ENCODE measurements around the gene WNK2. TPM values are rescaled to one million over a fixed set of nuclear protein-coding genes. Genes with fewer than 3 reads are reported as not detected.
A peak's percentile ranks its signal among the peaks of the same experiment; 100 is the strongest.

WNK2 gene
- total RNA-seq, 3 donors from 2014 or later, result 2.7 to 3.3 (median 3.0) TPM

DNA sequence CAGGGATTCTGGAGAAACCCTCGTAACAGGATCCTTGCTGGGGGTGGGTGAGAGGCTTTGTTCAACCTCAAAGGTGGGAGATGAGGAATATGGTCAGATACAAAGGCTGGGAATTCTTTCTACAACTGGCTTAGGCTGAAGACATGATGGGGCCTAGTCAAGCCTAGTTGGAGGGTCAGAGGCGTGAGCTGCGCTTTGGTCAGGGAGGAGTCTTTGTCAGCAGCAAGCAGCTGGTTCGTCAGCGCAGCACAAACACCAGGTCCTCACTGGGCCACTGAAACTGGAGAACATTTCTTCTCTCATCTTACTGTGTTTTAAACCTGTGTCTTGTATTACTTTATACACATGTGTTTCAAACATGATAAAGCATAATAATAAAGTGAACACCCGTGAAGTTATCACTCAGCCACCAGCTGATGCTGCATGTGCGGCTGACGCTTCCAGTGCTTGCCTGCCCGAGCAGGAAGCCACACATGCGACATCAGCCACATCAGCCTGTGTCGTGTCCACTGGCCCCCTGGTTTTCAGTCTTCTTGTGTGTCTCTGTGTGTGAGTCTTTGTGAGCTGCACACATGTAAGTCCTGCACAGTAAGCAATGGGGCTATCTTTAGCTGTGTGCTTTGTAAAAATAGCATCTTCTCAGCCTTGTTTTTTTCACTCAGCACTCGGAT lies 81.5 kb downstream of the WNK2 start:
- Mint-ChIP-seq H3K9me3 (no peaks in the 10 kb centered on the region), H3K36me3 (ENCODE audit: insufficient read depth) (no peaks in the 10 kb centered on the region), H3K27me3 (ENCODE audit: low read depth) (peaks cover 6% of the 10 kb centered on the region), H3K4me3 (no peak overlapping the region), H3K4me1 (ENCODE audit: low read depth) (peaks cover 15% of the 10 kb centered on the region)
- DNase-seq (no peak), ATAC-seq (no peak)

DNA sequence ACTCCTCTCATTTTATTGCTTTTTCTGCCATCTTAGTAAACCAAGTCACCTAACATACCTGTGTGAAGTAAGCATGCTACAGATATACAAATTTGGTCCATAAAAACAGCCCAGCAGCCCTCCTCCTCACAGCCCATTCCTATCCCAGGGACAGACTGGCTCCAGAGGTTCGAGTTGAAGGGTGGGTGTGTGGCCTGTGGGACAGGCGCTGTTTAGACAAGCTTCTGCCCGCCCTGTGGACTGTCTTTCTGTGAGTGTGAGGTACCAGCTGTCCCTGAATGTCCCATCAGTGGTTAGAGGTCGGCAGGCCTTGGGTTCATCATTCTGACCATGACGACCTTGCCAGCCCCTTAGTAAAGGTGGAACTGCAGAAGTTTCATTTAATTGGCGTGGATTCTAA lies 82.0 kb downstream of the WNK2 start:
- Mint-ChIP-seq H3K9me3 (no peaks in the 10 kb centered on the region), H3K4me3 (no peak overlapping the region), H3K36me3 (ENCODE audit: insufficient read depth) (no peaks in the 10 kb centered on the region), H3K27me3 (ENCODE audit: low read depth) (peaks cover 6% of the 10 kb centered on the region), H3K4me1 (ENCODE audit: low read depth) (peaks cover 20% of the 10 kb centered on the region)
- ATAC-seq (no peak), DNase-seq (no peak)

DNA sequence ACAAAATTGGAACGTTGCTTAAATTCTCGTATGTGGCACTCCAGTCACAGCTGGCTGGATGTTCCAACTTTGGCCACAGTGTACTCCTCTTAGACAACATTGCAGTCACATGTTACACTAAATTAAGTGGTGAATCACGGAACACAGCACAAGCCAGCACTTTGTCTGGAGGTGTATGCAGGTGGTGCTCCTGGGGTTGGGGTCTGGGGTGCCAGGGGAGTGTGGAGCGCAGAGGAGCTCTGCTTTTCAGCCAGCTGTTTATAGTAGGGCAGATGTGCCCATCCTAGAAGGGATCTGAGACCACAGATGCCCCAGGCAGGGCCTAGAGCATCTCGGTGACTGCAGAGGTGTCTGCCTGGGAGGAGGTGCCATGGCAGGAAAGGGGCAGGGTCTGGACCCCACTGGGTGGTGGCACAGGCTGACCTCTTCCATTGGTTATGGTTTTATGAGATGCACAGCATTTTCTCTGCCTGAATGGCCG lies 82.6 kb downstream of the WNK2 start:
- DNase-seq (no peak), ATAC-seq (no peak)
- Mint-ChIP-seq H3K4me3 (no peak overlapping the region), H3K9me3 (no peaks in the 10 kb centered on the region), H3K36me3 (ENCODE audit: insufficient read depth) (no peaks in the 10 kb centered on the region), H3K4me1 (ENCODE audit: low read depth) (peaks cover 20% of the 10 kb centered on the region), H3K27me3 (ENCODE audit: low read depth) (peaks cover 6% of the 10 kb centered on the region)

DNA sequence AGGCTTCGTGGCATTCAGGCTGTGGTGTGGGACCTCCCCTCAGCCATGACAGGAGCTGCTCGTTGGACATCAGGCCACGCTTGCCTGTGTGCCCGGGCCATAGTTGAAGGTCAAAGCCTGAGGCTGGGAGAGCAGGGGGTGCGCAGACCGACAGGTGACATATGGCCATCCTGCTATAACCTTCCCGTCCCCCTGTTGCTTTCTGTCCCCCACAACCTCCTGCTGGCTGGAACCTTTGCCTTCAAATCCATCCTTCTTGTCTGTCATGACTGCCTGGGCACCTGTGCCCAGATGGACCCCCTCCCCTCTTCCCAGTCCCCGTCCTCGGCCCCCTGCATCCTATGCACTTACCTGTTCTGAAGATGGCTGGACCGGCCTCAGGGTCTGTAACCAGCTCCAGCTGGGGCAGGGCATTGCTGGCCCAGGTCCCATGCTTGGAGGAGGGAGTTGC lies 83.2 kb downstream of the WNK2 start:
- Mint-ChIP-seq H3K4me1 (ENCODE audit: low read depth) (peaks cover 20% of the 10 kb centered on the region), H3K36me3 (ENCODE audit: insufficient read depth) (no peaks in the 10 kb centered on the region), H3K9me3 (no peaks in the 10 kb centered on the region), H3K27me3 (ENCODE audit: low read depth) (peaks cover 7% of the 10 kb centered on the region), H3K4me3 (no peak overlapping the region)
- DNase-seq (no peak), ATAC-seq (no peak)

DNA sequence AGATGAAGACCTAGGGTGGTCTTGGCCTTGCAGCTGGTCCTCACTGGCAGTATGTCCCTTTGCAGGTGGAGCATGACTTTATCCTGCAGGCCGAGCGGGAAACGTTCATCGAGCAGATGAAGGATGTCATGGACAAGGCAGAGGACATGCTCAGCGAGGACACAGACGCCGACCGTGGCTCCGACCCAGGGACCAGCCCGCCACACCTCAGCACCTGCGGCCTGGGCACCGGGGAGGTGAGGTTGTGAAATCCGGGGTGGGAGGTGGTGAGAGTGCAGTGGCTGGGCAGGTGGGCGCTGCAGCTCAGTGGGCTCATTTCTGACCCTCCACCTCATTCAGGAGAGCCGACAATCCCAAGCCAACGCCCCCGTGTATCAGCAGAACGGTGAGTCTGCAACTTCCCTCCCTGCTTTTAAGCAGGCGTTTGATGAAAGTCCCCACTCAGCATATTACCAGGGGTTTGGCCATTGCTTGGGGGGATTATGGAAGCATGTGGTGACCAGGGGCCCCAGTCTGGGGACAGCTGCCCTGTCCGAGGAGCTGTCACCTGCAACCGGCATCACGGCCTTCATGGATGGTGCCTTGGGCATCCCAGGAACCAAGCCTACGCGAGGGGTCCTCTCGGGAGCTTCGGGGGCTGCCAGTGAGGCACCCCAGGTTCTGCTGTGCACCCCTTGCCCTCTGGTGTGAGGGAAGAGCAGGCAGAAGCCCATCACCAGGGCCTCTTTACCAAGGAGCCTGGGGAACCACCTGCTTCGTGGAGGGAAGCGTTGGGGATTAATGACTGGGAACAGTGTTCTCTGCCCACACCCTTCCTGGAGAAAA lies 84.0 kb downstream of the WNK2 start:
- Mint-ChIP-seq H3K36me3 (ENCODE audit: insufficient read depth) (no peaks in the 10 kb centered on the region), H3K4me3 (no peak overlapping the region), H3K4me1 (ENCODE audit: low read depth) (peaks cover 20% of the 10 kb centered on the region), H3K9me3 (no peaks in the 10 kb centered on the region), H3K27me3 (ENCODE audit: low read depth) (peaks cover 8% of the 10 kb centered on the region)
- DNase-seq (no peak), ATAC-seq (no peak)

DNA sequence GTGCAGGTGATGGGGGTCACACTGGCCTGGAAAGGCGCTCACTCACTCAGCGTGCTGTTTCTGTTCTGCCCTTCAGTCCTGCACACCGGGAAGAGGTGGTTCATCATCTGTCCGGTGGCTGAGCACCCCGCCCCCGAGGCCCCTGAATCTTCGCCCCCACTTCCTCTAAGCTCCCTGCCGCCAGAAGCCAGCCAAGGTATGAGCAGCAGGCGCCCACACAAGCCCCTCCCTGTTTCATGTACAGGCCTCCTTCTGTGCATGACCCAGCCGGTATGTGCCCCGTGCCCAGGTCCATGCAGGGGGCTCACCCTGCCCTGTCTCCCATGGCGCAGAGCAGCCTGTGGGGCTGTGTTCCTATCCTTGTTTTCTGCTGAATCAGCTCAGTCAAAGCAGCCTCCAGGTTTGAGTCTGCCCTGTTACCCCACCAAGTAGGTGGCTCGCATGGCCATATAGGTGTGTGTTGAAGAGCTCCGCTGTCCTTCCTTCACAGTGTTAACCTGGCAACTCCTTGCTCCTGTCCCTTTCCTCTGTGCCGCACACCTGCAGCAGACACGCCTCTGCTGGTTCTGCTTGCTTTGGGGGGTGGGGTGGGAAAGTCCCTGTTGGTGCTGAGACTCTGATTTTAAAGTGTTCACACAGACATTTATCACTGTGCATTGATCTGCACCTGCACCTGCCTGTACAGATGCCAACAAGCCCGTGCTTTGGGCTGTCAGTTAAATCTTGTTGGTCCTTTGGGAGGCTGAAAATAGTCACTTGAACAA lies 84.8 kb downstream of the WNK2 start:
- Mint-ChIP-seq H3K9me3 (peaks cover under 1% of the 10 kb centered on the region), H3K36me3 (ENCODE audit: insufficient read depth) (no peaks in the 10 kb centered on the region), H3K4me1 (ENCODE audit: low read depth) (peaks cover 20% of the 10 kb centered on the region), H3K27me3 (ENCODE audit: low read depth) (peaks cover 10% of the 10 kb centered on the region), H3K4me3 (peak overlapping the region; percentile 34)
- DNase-seq, result peak; percentile 22
- ATAC-seq, result peak; percentile 43 to 77

DNA sequence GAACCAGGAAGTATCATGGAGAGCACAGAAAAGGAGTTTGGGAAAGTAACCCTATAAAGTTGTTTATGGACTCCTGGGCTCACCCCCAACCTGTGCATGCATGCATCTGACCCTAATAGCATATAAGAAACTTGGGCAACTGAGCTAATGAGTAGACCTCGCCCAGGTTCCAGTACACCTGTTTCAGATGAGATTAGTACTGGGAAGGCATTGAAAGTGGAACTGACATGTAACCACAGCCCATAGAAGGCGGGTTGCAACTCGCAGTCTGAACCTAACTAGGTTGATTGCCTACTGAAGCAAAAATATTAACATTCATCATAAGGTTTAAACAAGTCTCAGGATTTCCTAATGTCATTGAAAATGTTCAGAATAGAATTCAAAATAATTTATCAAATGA lies 87.0 kb downstream of the WNK2 start:
- H3K4me3 Mint-ChIP-seq, result no peak overlapping the region
- ATAC-seq (no peak), DNase-seq (no peak)
- peaks cover 20% of the 10 kb centered on the region for H3K4me1 Mint-ChIP-seq (ENCODE audit: low read depth)
- no peaks in the 10 kb centered on the region for H3K36me3 Mint-ChIP-seq (ENCODE audit: insufficient read depth)
- peaks cover 3% of the 10 kb centered on the region for H3K9me3 Mint-ChIP-seq
- peaks cover 12% of the 10 kb centered on the region for H3K27me3 Mint-ChIP-seq (ENCODE audit: low read depth)

DNA sequence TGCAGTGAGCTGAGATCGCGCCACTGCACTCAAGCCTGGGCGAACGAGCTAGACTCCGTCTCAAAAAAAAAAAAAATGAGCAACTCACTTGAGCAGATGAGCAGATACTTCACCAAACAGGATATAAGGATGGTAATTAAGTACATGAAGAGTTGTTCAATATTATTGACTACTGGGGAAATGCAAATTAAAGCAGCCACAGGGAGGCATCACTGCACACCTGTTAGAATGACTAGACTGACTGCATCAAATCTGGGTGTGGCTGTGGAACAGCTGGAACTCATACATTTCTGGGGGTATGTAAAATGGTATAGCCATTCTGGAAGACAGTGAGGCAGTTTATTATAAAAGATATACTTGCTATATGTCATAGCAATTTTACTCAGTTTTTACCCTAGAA lies 93.0 kb downstream of the WNK2 start:
- peaks cover 29% of the 10 kb centered on the region for H3K27me3 Mint-ChIP-seq (ENCODE audit: low read depth)
- DNase-seq (no peak), ATAC-seq (no peak)
- peaks cover 3% of the 10 kb centered on the region for H3K9me3 Mint-ChIP-seq
- H3K4me3 Mint-ChIP-seq, result no peak overlapping the region
- H3K36me3 Mint-ChIP-seq (ENCODE audit: insufficient read depth), result no peaks in the 10 kb centered on the region
- no peaks in the 10 kb centered on the region for H3K4me1 Mint-ChIP-seq (ENCODE audit: low read depth)

DNA sequence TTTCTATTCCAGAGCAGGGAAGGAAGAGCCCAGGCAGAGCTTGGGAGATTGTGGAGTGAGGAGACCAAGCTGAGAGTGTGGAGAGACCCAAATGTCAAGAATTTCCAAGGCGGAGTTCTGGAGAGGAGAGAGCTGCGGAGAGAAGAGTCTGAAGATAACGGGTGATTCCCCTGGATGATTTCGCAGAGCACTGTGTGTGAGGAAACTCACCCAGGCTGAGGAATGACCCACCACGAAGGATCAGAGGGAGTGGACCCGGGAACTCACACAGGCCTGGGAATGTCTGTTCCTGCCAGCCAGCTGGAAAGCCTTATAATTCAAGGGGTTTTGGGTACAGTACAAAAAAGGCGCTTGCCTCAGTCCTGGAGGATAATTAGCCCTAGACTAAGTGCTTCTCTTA lies 94.2 kb downstream of the WNK2 start:
- no peak for ATAC-seq
- no peak overlapping the region for H3K4me3 Mint-ChIP-seq
- no peaks in the 10 kb centered on the region for H3K36me3 Mint-ChIP-seq (ENCODE audit: insufficient read depth)
- DNase-seq, result peak; percentile 3
- H3K27me3 Mint-ChIP-seq (ENCODE audit: low read depth), result peaks cover 31% of the 10 kb centered on the region
- no peaks in the 10 kb centered on the region for H3K4me1 Mint-ChIP-seq (ENCODE audit: low read depth)
- peaks cover 3% of the 10 kb centered on the region for H3K9me3 Mint-ChIP-seq

DNA sequence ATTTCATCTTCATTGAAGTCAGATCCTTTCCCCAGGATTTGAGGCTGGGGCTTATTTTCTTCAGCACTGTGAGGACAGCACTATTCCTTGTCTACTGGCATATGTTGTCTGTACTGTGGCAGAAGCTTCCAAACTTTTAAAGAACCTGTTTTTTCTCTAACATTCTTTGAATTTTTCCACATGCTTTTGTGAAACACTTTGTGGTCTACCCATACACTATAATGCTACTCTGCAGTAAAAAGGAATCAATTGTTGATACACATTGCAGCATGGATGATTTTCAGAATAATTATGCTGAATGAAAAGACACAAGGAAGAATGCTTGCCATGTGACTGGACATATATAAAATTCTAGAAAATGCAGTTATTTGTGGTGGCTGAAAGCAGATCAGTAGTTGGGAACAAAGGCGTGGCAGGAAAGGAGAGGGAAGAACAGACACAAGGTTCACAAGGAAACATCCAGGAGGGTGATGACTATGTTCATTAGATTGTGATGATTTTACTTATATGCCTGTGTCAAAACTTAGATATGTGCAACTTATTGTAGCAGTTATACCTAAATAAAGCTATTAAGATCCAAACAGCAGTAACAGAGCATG lies 96.8 kb downstream of the WNK2 start:
- H3K27me3 Mint-ChIP-seq (ENCODE audit: low read depth), result peaks cover 30% of the 10 kb centered on the region
- H3K4me3 Mint-ChIP-seq, result no peak overlapping the region
- no peaks in the 10 kb centered on the region for H3K36me3 Mint-ChIP-seq (ENCODE audit: insufficient read depth)
- ATAC-seq (no peak), DNase-seq (no peak)
- H3K9me3 Mint-ChIP-seq, result peaks cover 4% of the 10 kb centered on the region
- no peaks in the 10 kb centered on the region for H3K4me1 Mint-ChIP-seq (ENCODE audit: low read depth)

DNA sequence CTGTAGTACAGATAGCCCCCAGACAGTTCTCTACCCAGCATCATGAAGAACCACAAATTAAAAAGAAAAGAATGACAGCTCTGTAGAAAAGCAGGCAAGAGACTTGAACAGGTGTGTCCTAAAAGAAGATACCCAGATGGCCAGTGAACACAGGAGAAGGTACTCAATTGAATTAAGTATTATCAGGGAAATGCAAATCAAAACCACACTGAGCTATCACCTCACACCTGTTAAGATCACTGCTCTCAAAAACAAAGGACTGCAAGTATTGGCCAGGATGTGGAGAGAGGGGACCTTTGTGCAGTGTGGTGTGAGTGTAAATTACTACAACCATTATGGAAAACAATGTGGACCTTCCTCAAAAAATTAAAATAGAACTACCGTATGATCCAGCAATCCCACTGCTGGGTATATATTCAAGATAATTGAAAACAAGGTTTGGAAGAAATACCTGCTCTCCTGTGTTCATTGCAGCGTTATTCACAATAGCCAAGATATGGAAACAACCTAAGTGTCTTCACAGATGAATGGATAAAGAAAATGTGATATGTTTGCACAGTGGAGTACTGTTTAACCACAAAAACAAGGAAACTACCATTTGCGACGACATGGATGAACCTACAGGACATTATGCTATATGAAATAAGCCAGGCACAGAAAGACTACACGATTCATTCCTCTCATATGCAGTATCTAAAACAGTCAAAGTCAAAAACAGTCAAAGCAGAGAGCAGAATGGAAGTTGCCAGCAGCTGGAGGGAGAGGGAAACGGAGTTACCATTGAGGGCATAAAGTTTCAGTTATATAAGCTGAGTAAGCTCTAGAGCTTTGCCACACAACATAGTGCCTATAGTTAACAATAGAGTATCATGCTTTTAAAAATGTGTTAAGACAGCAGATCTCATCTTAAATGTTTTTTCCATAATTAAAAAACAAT lies 102.6 kb downstream of the WNK2 start:
- Mint-ChIP-seq H3K36me3 (ENCODE audit: insufficient read depth) (no peaks in the 10 kb centered on the region), H3K9me3 (peaks cover 4% of the 10 kb centered on the region), H3K4me3 (no peak overlapping the region), H3K4me1 (ENCODE audit: low read depth) (peaks cover 2% of the 10 kb centered on the region), H3K27me3 (ENCODE audit: low read depth) (peaks cover 21% of the 10 kb centered on the region)
- DNase-seq, result no peak
- ATAC-seq, result no peak

DNA sequence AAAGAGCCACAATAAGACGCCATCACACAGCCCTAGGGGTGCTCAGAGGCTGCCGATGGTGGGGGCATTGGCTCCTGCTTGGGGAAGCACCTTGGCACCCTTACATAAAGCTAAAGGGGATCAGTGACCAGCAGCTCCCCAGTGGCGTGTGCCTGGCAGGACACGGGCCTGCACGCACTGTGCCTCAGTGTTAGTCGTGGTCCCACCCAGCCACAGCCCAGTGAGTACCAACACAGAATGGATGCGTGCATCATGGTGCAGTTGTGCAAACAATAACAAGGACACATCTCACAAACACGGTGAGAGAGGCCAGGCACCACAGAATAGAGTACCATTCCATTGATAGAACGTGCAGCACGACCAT lies 103.2 kb downstream of the WNK2 start:
- H3K9me3 Mint-ChIP-seq, result peaks cover 4% of the 10 kb centered on the region
- peaks cover 2% of the 10 kb centered on the region for H3K4me1 Mint-ChIP-seq (ENCODE audit: low read depth)
- no peaks in the 10 kb centered on the region for H3K36me3 Mint-ChIP-seq (ENCODE audit: insufficient read depth)
- H3K27me3 Mint-ChIP-seq (ENCODE audit: low read depth), result peaks cover 15% of the 10 kb centered on the region
- no peak for ATAC-seq
- no peak for DNase-seq
- no peak overlapping the region for H3K4me3 Mint-ChIP-seq

DNA sequence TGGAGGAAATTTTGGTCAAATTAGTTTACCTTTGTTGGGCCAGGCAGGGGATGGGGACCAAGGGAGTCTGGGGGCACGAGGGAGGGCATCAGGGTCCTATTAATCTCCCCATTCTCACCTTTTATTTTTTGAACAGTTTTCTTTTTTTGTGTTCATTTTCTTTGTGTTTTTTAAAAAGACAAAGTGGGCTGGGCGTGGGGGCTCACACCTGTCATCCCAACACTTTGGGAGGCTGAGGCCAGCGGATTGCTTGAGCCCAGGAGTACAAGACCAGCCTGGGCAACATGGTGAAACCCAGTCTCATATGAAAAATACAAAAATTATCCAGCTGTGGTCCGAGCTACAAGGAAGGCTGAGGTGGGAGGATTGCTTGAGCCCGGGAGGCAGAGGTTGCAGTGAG lies 103.7 kb downstream of the WNK2 start:
- Mint-ChIP-seq H3K36me3 (ENCODE audit: insufficient read depth) (no peaks in the 10 kb centered on the region), H3K9me3 (peaks cover 4% of the 10 kb centered on the region), H3K27me3 (ENCODE audit: low read depth) (peaks cover 13% of the 10 kb centered on the region), H3K4me3 (no peak overlapping the region), H3K4me1 (ENCODE audit: low read depth) (peaks cover 2% of the 10 kb centered on the region)
- ATAC-seq, result no peak
- DNase-seq, result no peak

Data from activated T-cell treated with anti-CD3 and anti-CD28 coated beads, Interleukin-2, amount 50 U/mL, for 4 hours (primary cell).